H9 (cell line): ENCODE data around the gene PLEKHG5. TPM values are rescaled to one million over a fixed set of nuclear protein-coding genes. Genes with fewer than 3 reads are reported as not detected.

Experiments
- DNase-seq: peaks from one replicate; pipeline ENCODE4 v3.0.0-alpha.2; 2017
- H2AFZ ChIP-seq: one replicate; pipeline ENCODE4 v1.6.1; 2013; ENCODE audit warnings: mild to moderate bottlenecking, low read length, control low read depth, moderate library complexity
- H2AK5ac ChIP-seq: 2 replicates; pipeline ENCODE4 v1.6.1; 2013; ENCODE audit warnings: low read length, control low read depth, mixed read lengths; ENCODE audit not compliant: insufficient read length
- H2BK120ac ChIP-seq: one replicate; pipeline ENCODE4 v1.6.1; 2013; ENCODE audit warnings: low read depth, mild to moderate bottlenecking, low read length, control low read depth, inconsistent platforms; ENCODE audit not compliant: poor library complexity, severe bottlenecking
- H2BK12ac ChIP-seq: 2 replicates; pipeline ENCODE4 v1.6.1; 2013; ENCODE audit warnings: low read length, control low read depth, mixed read lengths, low read depth; ENCODE audit not compliant: insufficient read length
- H2BK15ac ChIP-seq: 2 replicates; pipeline ENCODE4 v1.6.1; 2013; ENCODE audit warnings: low read depth, low read length, control low read depth
- H2BK20ac ChIP-seq: one replicate; pipeline ENCODE4 v1.6.1; 2013; ENCODE audit warnings: low read depth, mild to moderate bottlenecking, low read length, control low read depth, inconsistent platforms; ENCODE audit not compliant: poor library complexity, severe bottlenecking
- H2BK5ac ChIP-seq: 2 replicates; pipeline ENCODE4 v1.6.1; 2013; ENCODE audit warnings: low read length, control low read depth, mixed read lengths; ENCODE audit not compliant: insufficient read length
- H3K14ac ChIP-seq: 2 replicates; pipeline ENCODE4 v1.6.1; 2013; ENCODE audit warnings: low read length, control low read depth; ENCODE audit not compliant: insufficient read depth
- H3K18ac ChIP-seq: 2 replicates; pipeline ENCODE4 v1.6.1; 2013; ENCODE audit warnings: low read depth, mild to moderate bottlenecking, mixed read lengths, low read length, control low read depth; ENCODE audit not compliant: insufficient read length
- H3K23ac ChIP-seq: 2 replicates; pipeline ENCODE4 v1.6.1; 2013; ENCODE audit warnings: low read length, control low read depth, mixed read lengths, low read depth; ENCODE audit not compliant: insufficient read length
- H3K23me2 ChIP-seq: 2 replicates; pipeline ENCODE4 v1.6.1; 2013; ENCODE audit warnings: low read depth, mild to moderate bottlenecking, mixed read lengths, low read length, control low read depth; ENCODE audit not compliant: insufficient read length, poor library complexity, severe bottlenecking
- H3K27ac ChIP-seq: 2 replicates; pipeline ENCODE4 v1.5.1; 2013; ENCODE audit warnings: low read length, control low read depth, mixed read lengths, low read depth; ENCODE audit not compliant: insufficient read length
- H3K27me3 ChIP-seq: 2 replicates; pipeline ENCODE4 v1.6.1; 2013; ENCODE audit warnings: low read length, control low read depth, inconsistent platforms; ENCODE audit not compliant: insufficient read depth
- H3K4ac ChIP-seq: 2 replicates; pipeline ENCODE4 v1.6.1; 2013; ENCODE audit warnings: low read depth, mild to moderate bottlenecking, control low read depth, inconsistent platforms, low read length, moderate library complexity
- H3K4me1 ChIP-seq: 2 replicates; pipeline ENCODE4 v1.6.1; 2013; ENCODE audit warnings: low read length, control low read depth, inconsistent platforms; ENCODE audit not compliant: insufficient read depth
- H3K4me2 ChIP-seq: 2 replicates; pipeline ENCODE4 v1.6.1; 2013; ENCODE audit warnings: low read length, control low read depth, mixed read lengths; ENCODE audit not compliant: insufficient read length, insufficient read depth
- H3K56ac ChIP-seq: 2 replicates; pipeline ENCODE4 v1.6.1; 2013; ENCODE audit warnings: low read depth, mild to moderate bottlenecking, mixed read lengths, low read length, control low read depth; ENCODE audit not compliant: insufficient read length
- H3K79me1 ChIP-seq: 2 replicates; pipeline ENCODE4 v1.6.1; 2013; ENCODE audit warnings: low read depth, mild to moderate bottlenecking, moderate library complexity, low read length, control low read depth, inconsistent platforms; ENCODE audit not compliant: insufficient read depth, poor library complexity, severe bottlenecking
- H3K79me2 ChIP-seq: 2 replicates; pipeline ENCODE4 v1.6.1; 2013; ENCODE audit warnings: low read length, control low read depth, inconsistent platforms; ENCODE audit not compliant: insufficient read depth
- H3K9ac ChIP-seq: 2 replicates; pipeline ENCODE4 v1.6.1; 2013; ENCODE audit warnings: low read length, control low read depth, mixed read lengths; ENCODE audit not compliant: insufficient read length; ENCODE audit errors: extremely low read depth
- H3K9me3 ChIP-seq: one replicate; pipeline ENCODE4 v1.6.1; 2013; ENCODE audit warnings: low read depth, low read length, inconsistent platforms; ENCODE audit not compliant: control insufficient read depth
- H3T11ph ChIP-seq: one replicate; pipeline ENCODE4 v1.6.1; 2013; ENCODE audit warnings: mild to moderate bottlenecking, low read length, control low read depth, inconsistent platforms
- H4K20me1 ChIP-seq: one replicate; pipeline ENCODE4 v1.6.1; 2013; ENCODE audit not compliant: control insufficient read depth, insufficient read length, insufficient read depth
- H4K5ac ChIP-seq: 2 replicates; pipeline ENCODE4 v1.6.1; 2013; ENCODE audit warnings: low read depth, mild to moderate bottlenecking, mixed read lengths, low read length, control low read depth; ENCODE audit not compliant: insufficient read length
- H4K8ac ChIP-seq: replicated peaks from 2 replicates; pipeline ENCODE4 v1.6.1; 2013; ENCODE audit warnings: low read length, control low read depth, mixed read lengths, low read depth; ENCODE audit not compliant: insufficient read length
- H4K91ac ChIP-seq: 2 replicates; pipeline ENCODE4 v1.6.1; 2013; ENCODE audit warnings: low read depth, mild to moderate bottlenecking, moderate library complexity, mixed read lengths, low read length, control low read depth; ENCODE audit not compliant: insufficient read length
- H3K27ac Mint-ChIP-seq, 3 experiments: 2 replicates in 2 of 3; 3 replicates in 1 of 3; pipeline ENCODE4 v1.8.0; 2020 to 2021; ENCODE audit warnings: mixed read lengths in 3 of 3, mild to moderate bottlenecking in 1 of 3, moderate library complexity in 1 of 3
- H3K27me3 Mint-ChIP-seq: 2 replicates; pipeline ENCODE4 v1.8.0; 2021; ENCODE audit warnings: low read depth, mild to moderate bottlenecking, moderate library complexity, mixed read lengths
- H3K36me3 Mint-ChIP-seq, 3 experiments: 2 replicates in 2 of 3; 3 replicates in 1 of 3; pipeline ENCODE4 v1.8.0; 2020 to 2021; ENCODE audit warnings: low read depth in 3 of 3, mixed read lengths in 3 of 3; ENCODE audit not compliant: insufficient read depth in 1 of 3
- H3K4me1 Mint-ChIP-seq, 2 experiments: 2 replicates each; pipeline ENCODE4 v1.8.0; 2020; ENCODE audit warnings: mixed read lengths in 2 of 2
- H3K4me3 Mint-ChIP-seq, 2 experiments: 2 replicates in 1 of 2; 3 replicates in 1 of 2; pipeline ENCODE4 v1.8.0; 2020 to 2021; ENCODE audit warnings: mild to moderate bottlenecking in 2 of 2, mixed read lengths in 2 of 2, moderate library complexity in 1 of 2
- H3K9me3 Mint-ChIP-seq, 2 experiments: 2 replicates in 1 of 2; 3 replicates in 1 of 2; pipeline ENCODE4 v1.8.0; 2020; ENCODE audit warnings: mild to moderate bottlenecking in 2 of 2, mixed read lengths in 2 of 2, moderate library complexity in 1 of 2
- WGBS: extraction: QIAGEN DNeasy Blood & Tissue Kit; methylation state at CpG from one replicate; pipeline ENCODE4 v1.1.7; 2013; ENCODE audit warnings: missing lambda C conversion rate, low lambda C conversion rate, mixed read lengths; ENCODE audit not compliant: insufficient read length; ENCODE audit errors: extremely low coverage; 5-methylcytosine and 5-hydroxymethylcytosine counted together
- total RNA-seq: library from RNA; stranded (reverse); gene quantifications from 2 replicates; pipeline ENCODE4 v1.2.1, GENCODE V29; 2021
- TF ChIP-seq, protein P1 (sequence below): fragments of 200-600 bp; sonication (generic); conservative IDR thresholded peaks from 3 replicates; pipeline ENCODE4 v1.8.0; 2021; ENCODE audit warnings: antibody characterized with exemption, mild to moderate bottlenecking

The PLEKHG5 gene
- total RNA-seq, 1 experiment from 2014 or later: 22.3 TPM

DNA sequence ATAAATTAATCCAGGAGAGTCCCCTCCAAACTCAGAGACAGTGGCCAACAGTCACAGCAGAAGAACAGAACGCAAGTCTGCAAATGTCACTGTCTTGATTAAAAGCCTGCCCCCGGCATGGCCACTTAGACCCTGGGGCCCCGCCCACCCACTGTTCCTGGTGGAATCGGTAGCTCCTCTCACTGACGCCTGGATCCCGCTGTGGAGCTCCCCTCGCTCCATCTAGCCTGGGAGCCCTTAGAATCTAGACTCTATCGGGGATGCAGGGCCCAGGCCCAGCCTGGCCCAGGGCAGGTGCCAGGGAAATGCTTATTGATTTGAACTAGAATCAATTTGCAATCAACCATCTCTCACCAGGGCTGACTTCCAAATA, 21.4 kb upstream of the PLEKHG5 start:
- Histone ChIP-seq H3K4ac (no peak overlapping the region), H3K4me2 (no peak overlapping the region), H2BK5ac (no peak overlapping the region), H3T11ph (no peak overlapping the region), H4K20me1 (no peaks in the 10 kb centered on the region), H3K23ac (no peak overlapping the region), H2AFZ (no peak overlapping the region), H3K79me2 (no peaks in the 10 kb centered on the region), H3K4me1 (no peaks in the 10 kb centered on the region), H3K14ac (no peak overlapping the region), H4K8ac (no peak overlapping the region), H3K56ac (no peak overlapping the region), H3K27ac (no peak overlapping the region), H3K23me2 (no peaks in the 10 kb centered on the region), H2BK12ac (no peak overlapping the region), H3K18ac (no peak overlapping the region), H2BK15ac (no peak overlapping the region), H3K79me1 (no peaks in the 10 kb centered on the region), H3K27me3 (no peaks in the 10 kb centered on the region), H2BK20ac (no peak overlapping the region), H2BK120ac (no peak overlapping the region), H4K91ac (no peak overlapping the region), H3K9me3 (no peaks in the 10 kb centered on the region), H4K5ac (no peak overlapping the region), H3K9ac (no peak overlapping the region), H2AK5ac (no peak overlapping the region)
- TF ChIP-seq, protein P1, sequence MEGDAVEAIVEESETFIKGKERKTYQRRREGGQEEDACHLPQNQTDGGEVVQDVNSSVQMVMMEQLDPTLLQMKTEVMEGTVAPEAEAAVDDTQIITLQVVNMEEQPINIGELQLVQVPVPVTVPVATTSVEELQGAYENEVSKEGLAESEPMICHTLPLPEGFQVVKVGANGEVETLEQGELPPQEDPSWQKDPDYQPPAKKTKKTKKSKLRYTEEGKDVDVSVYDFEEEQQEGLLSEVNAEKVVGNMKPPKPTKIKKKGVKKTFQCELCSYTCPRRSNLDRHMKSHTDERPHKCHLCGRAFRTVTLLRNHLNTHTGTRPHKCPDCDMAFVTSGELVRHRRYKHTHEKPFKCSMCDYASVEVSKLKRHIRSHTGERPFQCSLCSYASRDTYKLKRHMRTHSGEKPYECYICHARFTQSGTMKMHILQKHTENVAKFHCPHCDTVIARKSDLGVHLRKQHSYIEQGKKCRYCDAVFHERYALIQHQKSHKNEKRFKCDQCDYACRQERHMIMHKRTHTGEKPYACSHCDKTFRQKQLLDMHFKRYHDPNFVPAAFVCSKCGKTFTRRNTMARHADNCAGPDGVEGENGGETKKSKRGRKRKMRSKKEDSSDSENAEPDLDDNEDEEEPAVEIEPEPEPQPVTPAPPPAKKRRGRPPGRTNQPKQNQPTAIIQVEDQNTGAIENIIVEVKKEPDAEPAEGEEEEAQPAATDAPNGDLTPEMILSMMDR: no peak
- H3K36me3 Mint-ChIP-seq: no peaks in the 10 kb centered on the region
- H3K4me3 Mint-ChIP-seq: no peak overlapping the region
- H3K27ac Mint-ChIP-seq: no peak overlapping the region
- no CpG with 5 or more reads among the region's 8 CpGs for WGBS
- no peak for DNase-seq
- H3K9me3 Mint-ChIP-seq: no peaks in the 10 kb centered on the region
- no peaks in the 10 kb centered on the region for H3K4me1 Mint-ChIP-seq
- H3K27me3 Mint-ChIP-seq: no peaks in the 10 kb centered on the region
